Raji (cell line): ENCODE results near the gene G2E3.

ENCODE experiments used
- POLR2A ChIP-seq: IDR thresholded peaks from 2 replicates; pipeline ENCODE4 v1.6.1; 2011; ENCODE audit warnings: low read depth, low read length, control low read depth; ENCODE audit not compliant: insufficient read depth

Gene G2E3

GRCh38 chr14:30558675-30559555, at the start of gene G2E3:
Gene G2E3, plus strand, starts transcription at chr14:30559158. Its CDS starts 21,922 bp downstream, at chr14:30581080.
- no peak; the same call in none of the 2 replicates for TF ChIP-seq POLR2A

- TF ChIP-seq POLR2A: no peak
These were observed 41.2 kb upstream of the G2E3 start for GRCh38 chr14:30517737-30518136.

GRCh38 chr14:30518867-30519560, 39.9 kb upstream of the G2E3 start:
- TF ChIP-seq POLR2A: no peak

DNA sequence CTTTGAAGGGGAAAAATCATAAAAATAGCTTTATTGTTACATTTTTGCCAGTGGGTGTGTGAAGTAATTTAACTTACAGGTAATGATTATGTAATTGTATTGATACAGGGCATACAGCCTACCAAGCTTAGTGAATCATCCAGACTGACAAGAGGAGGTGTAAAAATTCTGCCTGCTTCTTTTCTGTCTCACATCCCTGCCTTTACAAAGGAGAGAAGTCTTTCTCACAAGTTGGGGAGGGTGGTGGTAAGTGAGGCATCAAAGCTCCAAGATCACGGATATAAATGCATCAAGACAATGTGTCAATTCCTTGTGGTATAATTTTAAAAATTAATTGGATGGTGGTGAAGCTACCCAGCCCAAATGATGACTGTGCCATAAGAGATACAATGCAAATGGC, 39.0 kb upstream of the G2E3 start:
- no peak for TF ChIP-seq POLR2A

GRCh38 chr14:30520536-30520935, 38.4 kb upstream of the G2E3 start:
- no peak for TF ChIP-seq POLR2A

GRCh38 chr14:30521899-30522736, 36.8 kb upstream of the G2E3 start:
- no peak for TF ChIP-seq POLR2A

GRCh38 chr14:30525833-30526232, 33.1 kb upstream of the G2E3 start:
- no peak for TF ChIP-seq POLR2A

DNA sequence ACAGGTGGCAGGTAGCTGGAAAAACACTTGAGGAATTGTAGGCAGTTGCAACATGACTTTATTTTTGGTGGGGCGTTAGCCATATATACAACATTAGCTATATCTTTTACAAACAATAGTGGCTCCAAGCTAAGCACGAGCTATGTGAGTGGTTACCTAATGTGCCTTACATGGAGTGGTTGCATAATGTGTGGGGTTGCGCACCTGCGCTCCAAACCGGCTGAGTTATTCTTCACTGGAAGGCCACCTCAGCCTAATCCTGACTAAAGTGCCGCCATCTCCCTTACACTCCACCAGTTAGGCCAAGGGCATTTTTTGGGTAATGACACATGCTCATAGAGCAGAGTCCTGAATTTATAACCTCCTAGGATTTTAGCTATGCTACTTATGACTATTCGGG, 31.8 kb upstream of the G2E3 start:
- TF ChIP-seq POLR2A: no peak

DNA sequence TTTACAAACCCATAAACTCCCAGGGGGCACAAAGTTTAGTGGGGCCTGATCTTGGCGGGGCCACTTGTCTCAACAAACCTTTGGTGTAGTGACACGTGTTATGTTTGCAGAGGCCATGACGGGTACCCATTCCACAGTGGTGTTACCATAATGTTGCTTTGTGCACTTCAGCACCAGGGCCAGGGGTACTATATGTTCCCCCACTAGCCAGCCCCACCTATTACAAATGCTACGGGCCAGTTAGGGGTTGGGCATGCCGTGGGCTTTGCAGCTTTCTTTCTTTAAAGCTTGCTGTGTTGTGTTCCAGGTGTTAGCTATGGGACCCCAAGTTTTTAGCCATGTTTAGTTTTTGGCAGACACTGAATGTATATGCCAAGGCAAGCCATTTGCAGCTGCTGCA, 30.8 kb upstream of the G2E3 start:
- TF ChIP-seq POLR2A: no peak

GRCh38 chr14:30528778-30529642, 29.9 kb upstream of the G2E3 start:
- TF ChIP-seq POLR2A: no peak

DNA sequence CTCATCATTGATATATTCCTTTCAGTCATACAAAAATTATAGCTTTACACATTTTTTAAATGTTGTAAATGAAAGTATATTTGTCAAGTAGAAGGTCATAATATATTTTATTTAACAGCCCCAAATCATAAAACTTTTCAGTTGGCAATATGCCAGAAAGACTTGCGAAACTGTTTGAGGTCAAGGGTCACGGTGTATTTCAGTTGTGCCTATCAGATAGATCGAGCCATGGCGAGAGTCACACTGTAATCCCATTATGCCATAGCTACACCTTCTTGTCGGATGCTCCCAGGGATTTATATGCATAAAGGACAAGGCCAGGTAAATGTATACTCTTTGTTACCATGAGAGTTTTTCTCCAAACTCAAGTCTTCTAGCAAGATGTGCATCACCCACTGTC, 26.7 kb upstream of the G2E3 start:
- TF ChIP-seq POLR2A: no peak

GRCh38 chr14:30533126-30533525, 25.8 kb upstream of the G2E3 start:
- TF ChIP-seq POLR2A: no peak

DNA sequence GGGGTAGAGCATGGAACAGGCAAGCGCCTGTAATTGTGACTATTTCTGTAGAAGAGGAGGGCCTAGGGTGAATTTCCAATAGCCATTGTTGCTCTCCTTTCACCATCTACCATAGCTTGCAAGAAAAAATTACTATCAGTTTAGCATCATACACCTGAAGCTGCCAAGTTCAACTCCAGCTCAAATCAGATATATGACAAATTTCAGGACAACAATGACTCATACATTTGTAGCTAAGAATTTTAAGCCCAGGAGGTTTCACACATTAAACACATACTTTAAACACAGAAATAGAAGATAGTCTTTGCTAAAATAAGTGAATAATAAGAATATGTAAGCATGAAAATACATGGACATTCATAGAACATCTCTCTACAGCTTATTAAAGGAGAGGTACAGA, 17.6 kb upstream of the G2E3 start:
- TF ChIP-seq POLR2A: no peak

GRCh38 chr14:30547388-30548048, 11.4 kb upstream of the G2E3 start:
- no peak for TF ChIP-seq POLR2A
